Endothelial cell of umbilical vein (primary cell): ENCODE data around the gene PPM1H. TPM values are rescaled to one million over a fixed set of nuclear protein-coding genes. Genes with fewer than 3 reads are reported as not detected.

Experiments used
- BruUV-seq: library from RNA; stranded (reverse); fragments of 400-500 nt; replicated peaks from 2 replicates; lab custom pipeline; 2021; lab: Mats Ljungman, UMichigan
- CTCF ChIA-PET: fragments of 300-600, 350-600 bp; sonication (Branson Sonifier 250); formaldehyde crosslinking; loops from one replicate; lab custom pipeline; 2021; ENCODE audit warnings: antibody characterized with exemption, inconsistent platforms; lab: Charles Lee
- POLR2A ChIA-PET: fragments of 300-600, 350-600 bp; sonication (Branson Sonifier 250); formaldehyde crosslinking; loops from one replicate; lab custom pipeline; 2021; ENCODE audit warnings: antibody characterized with exemption, inconsistent platforms; lab: Charles Lee
- DNase-seq: peaks from one replicate; pipeline ENCODE4 v3.0.0-alpha.2; 2011; ENCODE audit warnings: low read depth, low spot score
- FAIRE-seq: peaks from 2 replicates; lab custom pipeline; 2011; peaks lifted over from hg19 to GRCh38; lab: Jason Lieb, UNC
- H2AFZ ChIP-seq: 2 replicates; pipeline ENCODE4 v1.6.0; 2012; ENCODE audit warnings: low read depth, low read length, control low read depth, inconsistent platforms
- H3K27ac ChIP-seq: 2 replicates; pipeline ENCODE4 v1.5.1; 2011; ENCODE audit warnings: low read depth, mild to moderate bottlenecking, control low read depth, low read length, moderate library complexity; ENCODE audit not compliant: insufficient read depth
- H3K27me3 ChIP-seq, 2 experiments: 2 replicates each; pipeline versions ENCODE4 v1.6.0 to v1.6.1; 2011; ENCODE audit warnings: low read length in 2 of 2, mixed read lengths in 1 of 2; ENCODE audit not compliant: control insufficient read depth in 2 of 2, insufficient read depth in 2 of 2
- H3K36me3 ChIP-seq, 2 experiments: 2 replicates in 1 of 2; 3 replicates in 1 of 2; pipeline ENCODE4 v1.5.1; 2011; ENCODE audit warnings: low read length in 2 of 2, mild to moderate bottlenecking in 1 of 2, moderate library complexity in 1 of 2; ENCODE audit not compliant: control insufficient read depth in 2 of 2, insufficient read depth in 2 of 2; ENCODE audit errors: extremely low read depth in 1 of 2
- H3K4me1 ChIP-seq: 3 replicates; pipeline ENCODE4 v1.5.1; 2011; ENCODE audit warnings: mild to moderate bottlenecking, low read length; ENCODE audit not compliant: control insufficient read depth, insufficient read depth; ENCODE audit errors: extremely low read depth
- H3K4me2 ChIP-seq: 2 replicates; pipeline ENCODE4 v1.6.1; 2011; ENCODE audit warnings: low read length, control low read depth, mixed read lengths; ENCODE audit not compliant: insufficient read depth
- H3K4me3 ChIP-seq, 3 experiments: fragments of 200-600 bp in 1 of 3; sonication (generic), shearing (Covaris generic) in 1 of 3; replicated peaks in 1 of 3; 2 replicates each; pipeline ENCODE4 v1.5.1; 2011 to 2016; ENCODE audit warnings: control low read depth in 3 of 3, low read length in 3 of 3, mild to moderate bottlenecking in 2 of 3, inconsistent platforms in 1 of 3, low read depth in 1 of 3, moderate library complexity in 1 of 3; ENCODE audit not compliant: insufficient read depth in 1 of 3
- H3K79me2 ChIP-seq: 2 replicates; pipeline ENCODE4 v1.6.0; 2012; ENCODE audit warnings: low read length, inconsistent platforms; ENCODE audit not compliant: control insufficient read depth, insufficient read depth
- H3K9ac ChIP-seq: replicated peaks from 2 replicates; pipeline ENCODE3; 2011; ENCODE audit warnings: low read length, control low read depth; ENCODE audit not compliant: insufficient read depth; ENCODE audit errors: extremely low read depth
- H3K9me1 ChIP-seq: replicated peaks from 3 replicates; pipeline ENCODE4 v1.6.0; 2011; ENCODE audit warnings: mild to moderate bottlenecking, low read length; ENCODE audit not compliant: control insufficient read depth, insufficient read depth; ENCODE audit errors: extremely low read depth
- H3K9me3 ChIP-seq: replicated peaks from 2 replicates; pipeline ENCODE4 v1.5.1; 2012; ENCODE audit warnings: low read length, inconsistent platforms; ENCODE audit not compliant: control insufficient read depth, insufficient read depth
- H4K20me1 ChIP-seq: replicated peaks from 2 replicates; pipeline ENCODE3; 2011; ENCODE audit warnings: mild to moderate bottlenecking, low read length; ENCODE audit not compliant: control insufficient read depth, insufficient read depth; ENCODE audit errors: extremely low read depth
- CTCF ChIP-seq, 2 donors: IDR thresholded peaks; 1 replicate in 1 of 2; 2 replicates in 1 of 2; pipeline ENCODE4 v1.5.1; 2011; ENCODE audit warnings: low read length in 2 of 2, mild to moderate bottlenecking in 2 of 2, moderate library complexity in 2 of 2, control low read depth in 1 of 2, inconsistent platforms in 1 of 2, low read depth in 1 of 2; ENCODE audit not compliant: insufficient read depth in 1 of 2; ENCODE audit errors: extremely low read depth in 1 of 2
- EZH2 ChIP-seq: IDR thresholded peaks from 2 replicates; pipeline ENCODE4 v1.6.1; 2012; ENCODE audit warnings: borderline replicate concordance, low read depth, mild to moderate bottlenecking, moderate library complexity, low read length, inconsistent platforms; ENCODE audit not compliant: severe bottlenecking
- FOS ChIP-seq: IDR thresholded peaks from 2 replicates; pipeline ENCODE4 v1.6.1; 2011; ENCODE audit warnings: mild to moderate bottlenecking, low read length, moderate library complexity, borderline replicate concordance; ENCODE audit not compliant: insufficient read depth
- GATA2 ChIP-seq: IDR thresholded peaks from 2 replicates; pipeline ENCODE4 v1.7.0; 2011; ENCODE audit warnings: low read depth, mild to moderate bottlenecking, moderate library complexity, mixed read lengths, low read length; ENCODE audit not compliant: insufficient read length, insufficient read depth
- JUN ChIP-seq: IDR thresholded peaks from 2 replicates; pipeline ENCODE4 v1.6.1; 2011; ENCODE audit warnings: borderline replicate concordance, low read depth; ENCODE audit not compliant: insufficient read length, insufficient read depth
- MAX ChIP-seq: IDR thresholded peaks from 2 replicates; pipeline ENCODE4 v1.6.1; 2011; ENCODE audit not compliant: insufficient read depth, insufficient read length
- MYC ChIP-seq: IDR thresholded peaks from one replicate; pipeline ENCODE4 v1.6.1; 2011; ENCODE audit warnings: mild to moderate bottlenecking, low read depth, low read length
- POLR2A ChIP-seq: IDR thresholded peaks from 2 replicates; pipeline ENCODE4 v1.6.1; 2012; ENCODE audit warnings: low read depth, mild to moderate bottlenecking, control low read depth, low read length
- POLR2AphosphoS5 ChIP-seq: IDR thresholded peaks from 2 replicates; pipeline ENCODE4 v1.6.1; 2012; ENCODE audit warnings: low read depth, mild to moderate bottlenecking, control low read depth, low read length, moderate library complexity; ENCODE audit not compliant: insufficient read depth
- dilution Hi-C: fragments of 300-500 bp; cut with MboI; formaldehyde crosslinking; loops from one replicate; pipeline ENCODE4 v1.15.0; 2019; ENCODE audit warnings: low sequenced_read_pairs; ENCODE audit not compliant: extremely low pct_ligation_motif_present
- intact Hi-C: fragments of 100-400 bp; cut with micrococcal nuclease; formaldehyde crosslinking; loops from one replicate; pipeline ENCODE4 v1.10.0; 2022
- polyA plus RNA-seq, 4 experiments: library from polyadenylated mRNA; depleted of rRNA in 3 of 4; stranded (reverse) in 3 of 4; unstranded in 1 of 4; fragments of >200 nt; gene quantifications; 2 replicates each; pipeline versions ENCODE4 v1.2.1 to v1.2.3, GENCODE V29; 2011 to 2012; ENCODE audit warnings: missing spikeins in 1 of 4
- total RNA-seq: library from RNA; stranded (reverse); gene quantifications from 2 replicates; pipeline ENCODE4 v1.2.3, GENCODE V29; 2021

The PPM1H gene
- total and polyA plus RNA-seq, 2 donors (not counting 3 experiments of a cell fraction or from before 2014, with no cell fraction given), result 1.0 to 7.2 TPM

GRCh38 chr12:62651138-62651537 lies 283.8 kb downstream of the PPM1H start:
- dilution Hi-C loops (no loop called here), intact Hi-C loops (no loop called here)
- FAIRE-seq (no peak), DNase-seq (no peak)
- Histone ChIP-seq H3K4me1 (no peaks in the 10 kb centered on the region), H2AFZ (no peak overlapping the region), H3K9me1 (no peaks in the 10 kb centered on the region), H3K27me3 (no peaks in the 10 kb centered on the region), H3K9ac (no peak overlapping the region), H3K4me2 (no peak overlapping the region), H3K79me2 (no peaks in the 10 kb centered on the region), H3K9me3 (no peaks in the 10 kb centered on the region), H4K20me1 (no peaks in the 10 kb centered on the region), H3K4me3 (no peak overlapping the region), H3K36me3 (no peaks in the 10 kb centered on the region), H3K27ac (no peak overlapping the region)
- BruUV-seq, result no TSS peak
- TF ChIP-seq MYC (no peak), FOS (no peak), JUN (no peak), CTCF (IDR thresholded peaks at IDR 0.05; ENCODE audit: extremely low read depth in 1 of 2, insufficient read depth in 1 of 2, low read depth in 1 of 2, low read length in 2 of 2) (no peak), GATA2 (no peak), POLR2AphosphoS5 (no peak), POLR2A (no peak), EZH2 (no peak), MAX (no peak)
- ChIA-PET POLR2A (no interaction called here), CTCF (interaction anchor here (0.7 to 1.6 kb wide), 4 partner anchors 10 to 135 kb away, joined by 3 to 4 read pairs (median 3); no protein-coding TSS in a partner anchor)
